HG02870 (cell line): ENCODE measurements around the gene SERINC5.

ENCODE experiments used
- ATAC-seq: cut with Tn5 transposase; IDR thresholded peaks from one replicate; pipeline ENCODE4 v1.9.1; 2021; ENCODE audit warnings: mild to moderate bottlenecking, moderate library complexity; ENCODE audit not compliant: unreplicated experiment

Gene SERINC5

GRCh38 chr5:80230269-80230992 is 25.4 kb downstream of the SERINC5 start:
- no peak for ATAC-seq

GRCh38 chr5:80229902-80230255 is 26.0 kb downstream of the SERINC5 start:
- no peak for ATAC-seq

GRCh38 chr5:80227979-80228596 is 27.8 kb downstream of the SERINC5 start:
- no peak for ATAC-seq

- no peak for ATAC-seq
Measured at GRCh38 chr5:80225934-80226326, 29.9 kb downstream of the SERINC5 start.

GRCh38 chr5:80225189-80225933 is 30.5 kb downstream of the SERINC5 start:
- no peak for ATAC-seq

GRCh38 chr5:80223561-80223960 is 32.3 kb downstream of the SERINC5 start:
- no peak for ATAC-seq

GRCh38 chr5:80220245-80220897 is 35.5 kb downstream of the SERINC5 start:
- ATAC-seq: no peak

- ATAC-seq: no peak
Measured at GRCh38 chr5:80219391-80219790, 36.5 kb downstream of the SERINC5 start.

GRCh38 chr5:80217667-80218066 is 38.2 kb downstream of the SERINC5 start:
- ATAC-seq: no peak

- ATAC-seq: no peak
Measured at GRCh38 chr5:80216753-80217596, 38.9 kb downstream of the SERINC5 start.

- ATAC-seq: no peak
Measured at GRCh38 chr5:80216096-80216495, 39.8 kb downstream of the SERINC5 start.

- no peak for ATAC-seq
Measured at GRCh38 chr5:80215523-80215922, 40.3 kb downstream of the SERINC5 start.

GRCh38 chr5:80213466-80213865 is 42.4 kb downstream of the SERINC5 start:
- ATAC-seq: no peak

GRCh38 chr5:80212171-80212667 is 43.6 kb downstream of the SERINC5 start:
- ATAC-seq: no peak

- ATAC-seq: no peak
Measured at GRCh38 chr5:80211327-80211726, 44.5 kb downstream of the SERINC5 start.

GRCh38 chr5:80210014-80210413 is 45.8 kb downstream of the SERINC5 start:
- ATAC-seq: no peak

GRCh38 chr5:80208381-80208780 is 47.5 kb downstream of the SERINC5 start:
- no peak for ATAC-seq

GRCh38 chr5:80207832-80208231 is 48.0 kb downstream of the SERINC5 start:
- ATAC-seq: no peak

- no peak for ATAC-seq
Measured at GRCh38 chr5:80206282-80206681, 49.6 kb downstream of the SERINC5 start.

- ATAC-seq: no peak
Measured at GRCh38 chr5:80205846-80206245, 50.0 kb downstream of the SERINC5 start.
